Fibroblast of the conjunctiva (primary cell): ENCODE results near the gene PRDM10.

Source experiments
- DNase-seq: peaks from one replicate; pipeline ENCODE4 v3.0.0-alpha.2; 2010; ENCODE audit warnings: low read depth

The PRDM10 gene

DNA sequence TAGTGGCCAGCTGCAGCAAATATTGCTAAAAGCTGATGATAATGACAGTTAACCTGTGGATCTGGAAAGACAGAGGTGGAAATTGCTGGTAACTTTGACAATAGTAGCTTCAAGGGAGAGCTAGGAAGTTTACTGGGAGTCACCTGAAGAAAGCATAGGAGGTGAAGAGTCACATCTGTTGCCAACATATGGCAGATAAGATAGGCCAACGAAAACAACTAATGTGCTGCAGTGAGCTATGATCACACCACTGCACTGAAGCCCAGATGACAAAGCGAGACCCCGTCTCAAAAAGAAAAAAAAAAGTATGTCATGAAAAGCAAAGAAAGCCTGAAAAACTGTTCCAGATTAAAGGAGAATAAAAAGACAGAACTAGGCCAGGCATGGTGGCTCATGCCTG is 4.3 kb upstream of the PRDM10 start:
- DNase-seq, result no peak

- no peak for DNase-seq
Observed at GRCh38 chr11:130003717-130004001, 1.0 kb upstream of the PRDM10 start.

- DNase-seq, result peak; percentile 97
Observed at GRCh38 chr11:130002846-130003716, 446 bp upstream of the PRDM10 start.

- peak; percentile 5 for DNase-seq
Observed at GRCh38 chr11:130001461-130002351, 929 bp downstream of the PRDM10 start.

DNA sequence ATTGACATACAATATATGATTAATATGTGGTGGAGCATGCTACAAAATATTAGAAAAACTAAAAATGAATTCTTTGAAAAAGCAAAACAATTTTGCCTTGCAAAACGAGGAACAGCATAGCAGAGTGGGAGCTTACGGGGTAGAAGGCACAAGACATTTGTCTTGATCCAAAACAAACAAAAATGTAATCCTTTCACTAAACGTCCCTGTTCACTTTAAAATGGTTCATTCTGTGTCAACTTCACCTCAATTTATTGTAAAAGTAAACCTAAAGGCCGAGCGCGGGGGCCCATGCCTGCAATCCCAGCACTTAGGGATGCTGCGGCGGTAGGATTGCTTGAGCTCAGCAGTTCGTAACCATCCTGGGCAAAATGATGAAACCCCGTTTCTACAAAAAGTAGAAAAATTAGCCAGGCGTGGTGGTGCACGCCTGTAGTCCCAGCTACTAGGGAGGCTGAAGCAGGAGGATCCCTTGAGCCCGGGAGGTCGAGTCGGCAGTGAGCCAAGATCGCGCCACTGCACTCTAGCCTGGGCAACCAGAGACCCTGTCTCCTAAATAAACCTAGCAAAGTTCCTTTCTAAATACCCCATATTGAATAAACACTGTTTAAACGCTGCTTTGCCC is 2.0 kb downstream of the PRDM10 start:
- DNase-seq, result no peak

GRCh38 chr11:129999407-129999806 is 3.2 kb downstream of the PRDM10 start:
- DNase-seq, result no peak

- DNase-seq, result no peak
Observed at GRCh38 chr11:129998905-129999304, 3.7 kb downstream of the PRDM10 start.

GRCh38 chr11:129998107-129998506 is 4.5 kb downstream of the PRDM10 start:
- no peak for DNase-seq

DNA sequence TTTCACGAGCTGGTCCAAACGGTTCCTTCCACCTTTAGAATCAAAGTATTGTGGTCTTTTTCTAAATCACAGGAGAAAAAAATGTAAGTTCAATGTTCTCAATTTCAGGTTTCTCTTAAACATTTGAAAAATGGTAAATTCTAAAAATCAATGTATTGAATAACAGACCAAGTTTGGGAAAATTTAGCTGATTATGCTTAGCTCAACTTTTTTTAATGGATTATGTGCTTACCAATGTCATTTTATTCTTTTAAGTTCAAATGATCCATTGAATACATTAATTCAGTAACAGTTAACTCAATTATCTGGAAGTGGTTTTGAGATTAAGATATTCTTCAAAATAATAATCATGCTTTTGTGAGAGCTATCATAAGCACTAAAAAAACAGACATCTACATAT is 5.1 kb downstream of the PRDM10 start:
- no peak for DNase-seq

- DNase-seq, result no peak
Observed at GRCh38 chr11:129996113-129996870, 6.3 kb downstream of the PRDM10 start.

GRCh38 chr11:129995163-129995562 is 7.5 kb downstream of the PRDM10 start:
- DNase-seq, result no peak

DNA sequence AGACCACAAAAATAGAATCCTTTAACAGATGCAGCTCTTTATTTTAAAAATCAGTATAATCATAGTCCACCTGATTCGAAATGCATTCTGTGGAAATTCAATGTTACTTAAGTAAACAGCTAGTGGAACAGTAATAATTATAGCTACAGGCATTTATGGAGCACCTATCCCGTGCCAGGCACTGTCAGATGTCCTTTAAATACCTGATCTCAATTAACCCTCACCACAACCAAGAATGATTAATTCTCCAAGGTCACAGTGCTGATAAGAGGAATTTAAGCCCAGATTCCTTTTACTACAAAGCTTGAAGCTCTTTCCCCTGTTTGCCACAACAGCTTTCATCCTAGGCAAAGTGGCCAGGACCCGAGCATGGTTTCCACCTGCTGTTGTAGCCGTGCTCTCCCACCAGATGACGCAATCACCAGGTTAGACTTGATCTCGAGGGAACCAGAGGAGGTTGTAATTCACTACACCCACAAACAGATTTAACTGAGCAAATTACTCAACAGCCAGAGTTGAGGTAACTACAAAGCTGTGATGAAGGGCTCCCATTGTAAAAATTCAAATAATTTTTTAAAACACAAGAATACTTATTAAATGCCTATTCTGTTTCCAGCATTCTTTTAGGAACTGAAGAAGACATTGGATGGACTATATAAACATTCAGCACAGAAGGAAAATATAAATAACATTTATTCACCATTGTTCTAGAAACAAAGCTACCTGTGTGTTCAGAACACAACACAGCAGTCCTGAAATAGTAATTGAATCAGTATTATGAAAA is 10.3 kb downstream of the PRDM10 start:
- DNase-seq, result peak; percentile 8

DNA sequence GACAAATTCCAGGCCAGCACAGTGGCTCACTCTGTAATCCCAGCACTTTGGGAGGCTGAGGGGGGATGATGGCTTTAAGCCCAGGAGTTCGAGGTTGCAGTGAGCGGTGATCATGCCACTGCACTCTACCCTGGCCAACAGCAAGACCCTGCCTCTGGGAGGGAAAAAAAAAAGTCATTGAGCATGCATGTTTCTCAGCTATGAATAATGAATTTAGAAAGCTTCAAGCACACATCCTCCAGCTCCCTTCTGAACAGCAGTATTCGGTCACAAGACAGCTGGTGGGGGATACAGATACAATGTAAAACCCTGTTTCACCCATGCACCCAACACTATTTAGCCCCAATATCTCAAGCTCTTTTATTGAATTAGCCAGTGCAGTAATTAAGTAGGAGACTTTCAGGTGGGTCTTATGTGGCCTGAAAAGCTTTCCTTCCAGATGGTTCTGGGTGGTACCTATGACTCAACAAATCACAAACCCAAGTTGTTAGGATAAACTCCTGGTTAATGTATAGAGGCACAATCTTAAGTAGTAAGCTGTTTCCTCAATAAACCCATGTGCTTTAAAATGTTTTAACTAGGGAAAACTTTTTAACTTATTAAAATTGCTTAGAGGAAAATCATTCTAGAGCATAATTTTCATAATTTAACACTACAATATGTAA is 13.4 kb downstream of the PRDM10 start:
- no peak for DNase-seq

DNA sequence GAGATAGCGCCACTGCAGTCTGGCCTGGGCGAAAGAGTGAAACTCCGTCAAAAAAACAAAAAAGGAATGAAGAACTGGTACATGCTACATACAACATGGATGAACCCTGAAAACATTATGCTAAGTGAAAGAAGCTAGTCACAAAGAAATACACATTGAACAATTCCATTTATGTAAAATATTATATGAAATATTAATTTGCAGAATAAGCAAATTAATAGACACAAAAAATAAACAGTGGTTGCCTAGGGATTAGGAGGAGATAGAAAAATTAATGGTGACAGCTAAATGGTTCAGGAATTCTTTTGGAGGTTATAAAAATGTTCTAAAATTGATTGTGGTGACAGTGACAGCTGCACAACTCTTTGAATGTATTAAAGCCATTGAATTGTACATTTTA is 14.7 kb downstream of the PRDM10 start:
- no peak for DNase-seq

DNA sequence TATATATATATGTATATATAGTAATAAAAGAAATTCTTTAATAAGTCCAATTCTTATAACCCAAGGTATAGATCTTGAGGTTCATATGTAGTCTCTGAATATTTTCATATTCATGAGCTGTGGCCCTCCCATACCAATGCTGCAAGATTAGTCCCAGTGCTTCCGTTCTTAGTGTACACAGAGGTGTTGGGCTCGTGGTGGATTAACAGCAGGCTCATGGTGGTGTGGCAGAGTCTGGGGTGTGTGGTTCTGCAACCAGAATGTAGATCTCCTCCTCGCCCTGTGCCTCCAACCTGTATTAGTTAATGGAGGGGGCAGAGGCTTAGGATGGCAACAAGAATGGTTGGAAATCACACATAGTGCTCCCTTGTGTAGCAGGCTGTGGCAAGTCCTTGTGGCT is 16.8 kb downstream of the PRDM10 start:
- DNase-seq, result no peak

DNA sequence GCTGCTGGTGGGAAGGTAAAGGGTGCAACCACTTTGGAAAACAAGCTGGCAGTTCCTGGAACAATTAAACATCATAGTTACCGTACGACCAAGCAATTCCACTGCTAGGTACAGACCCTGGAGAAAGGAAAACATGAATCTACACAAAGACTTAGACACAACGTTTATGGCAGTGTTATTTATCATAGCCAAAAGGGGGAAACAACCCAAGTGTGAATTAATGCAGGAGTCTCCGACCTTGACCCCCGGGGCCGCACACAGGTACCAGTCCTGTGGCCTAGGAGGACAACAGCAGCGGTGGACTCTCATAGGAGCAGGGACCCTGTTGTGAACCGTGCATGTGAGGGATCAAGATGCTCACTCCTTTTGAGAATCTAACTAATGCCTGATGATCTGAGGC is 22.5 kb downstream of the PRDM10 start:
- DNase-seq, result no peak

- no peak for DNase-seq
Observed at GRCh38 chr11:129979046-129979605, 23.5 kb downstream of the PRDM10 start.

GRCh38 chr11:129978447-129978846 is 24.2 kb downstream of the PRDM10 start:
- no peak for DNase-seq

GRCh38 chr11:129976328-129976727 is 26.3 kb downstream of the PRDM10 start:
- no peak for DNase-seq

- DNase-seq, result no peak
Observed at GRCh38 chr11:129975543-129975942, 27.1 kb downstream of the PRDM10 start.
